Breast epithelium (tissue), 3 donors: ENCODE measurements around the gene HYAL3.

ENCODE experiments used
- CTCF ChIP-seq, 3 donors: fragments of 450-650 bp; IDR thresholded peaks; one replicate each; pipeline ENCODE4 v1.5.1; 2016 to 2017; ENCODE audit warnings: antibody characterized with exemption in 3 of 3, mild to moderate bottlenecking in 3 of 3, moderate library complexity in 3 of 3
- POLR2A ChIP-seq: fragments of 450-650 bp; IDR thresholded peaks from one replicate; pipeline ENCODE4 v1.6.1; 2016; ENCODE audit warnings: antibody characterized with exemption, mild to moderate bottlenecking, moderate library complexity
- POLR2AphosphoS5 ChIP-seq, 3 donors: sonication (generic); formaldehyde crosslinking; IDR thresholded peaks; one replicate each; pipeline ENCODE4 v1.6.1; 2017; ENCODE audit warnings: antibody characterized with exemption in 3 of 3

DNA sequence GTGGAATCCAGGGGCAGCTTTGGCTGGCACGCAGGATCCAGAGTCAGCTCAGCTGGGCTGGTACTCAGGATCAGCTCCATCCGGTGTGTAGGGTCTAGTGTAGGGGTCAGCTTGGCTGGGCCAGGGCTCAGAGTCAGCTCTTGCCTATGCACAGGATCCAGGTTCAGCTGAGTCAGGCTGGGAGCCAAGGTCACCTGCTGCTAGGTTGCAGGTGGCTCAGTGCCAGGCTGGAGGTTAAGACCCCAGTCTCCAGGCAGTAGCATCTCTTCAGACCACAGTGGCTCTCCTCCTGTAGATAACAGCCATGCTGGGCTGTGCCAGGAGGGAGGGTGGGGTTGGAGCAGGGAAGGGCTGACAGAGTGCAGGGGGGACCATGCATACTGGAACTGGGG is 1.8 kb downstream of the HYAL3 start:
- no peak for TF ChIP-seq CTCF (IDR thresholded peaks at IDR 0.05)
- TF ChIP-seq POLR2A, result no peak
- TF ChIP-seq POLR2AphosphoS5 (IDR thresholded peaks at IDR 0.05), result no peak
